Measurements from ENCODE around the gene NRG3. TPM values are rescaled to one million over a fixed set of nuclear protein-coding genes. Genes with fewer than 3 reads are reported as not detected.

Gene NRG3
- total RNA-seq, 2 donors from 2014 or later = 0.97 TPM; not detected in 1

- WGBS = 58% methylated on average over 2 of the region's 2 CpGs
These were observed 27.3 kb upstream of the NRG3 start for GRCh38 chr10:81847675-81848074.

GRCh38 chr10:81848514-81848913 is 26.5 kb upstream of the NRG3 start:
- no peaks in the 10 kb centered on the region for H3K9me3 ChIP-seq
- no peak overlapping the region for H3K27ac ChIP-seq
- 25% methylated on average over 4 of the region's 4 CpGs for WGBS
- no peak overlapping the region for H3K4me3 ChIP-seq
- H3K4me1 ChIP-seq (replicated peaks) = no peaks in the 10 kb centered on the region
- H3K27me3 ChIP-seq (replicated peaks; ENCODE audit: insufficient read depth) = no peaks in the 10 kb centered on the region
- DNase-seq (ENCODE audit: low spot score) = no peak
- no peaks in the 10 kb centered on the region for H3K36me3 ChIP-seq
- intact Hi-C loops (cut with DNase I) = no loop called here
- TF ChIP-seq POLR2A (IDR thresholded peaks at IDR 0.05) (no peak), POLR2AphosphoS5 (IDR thresholded peaks at IDR 0.05) (no peak)
- TF ChIP-seq, protein P1, sequence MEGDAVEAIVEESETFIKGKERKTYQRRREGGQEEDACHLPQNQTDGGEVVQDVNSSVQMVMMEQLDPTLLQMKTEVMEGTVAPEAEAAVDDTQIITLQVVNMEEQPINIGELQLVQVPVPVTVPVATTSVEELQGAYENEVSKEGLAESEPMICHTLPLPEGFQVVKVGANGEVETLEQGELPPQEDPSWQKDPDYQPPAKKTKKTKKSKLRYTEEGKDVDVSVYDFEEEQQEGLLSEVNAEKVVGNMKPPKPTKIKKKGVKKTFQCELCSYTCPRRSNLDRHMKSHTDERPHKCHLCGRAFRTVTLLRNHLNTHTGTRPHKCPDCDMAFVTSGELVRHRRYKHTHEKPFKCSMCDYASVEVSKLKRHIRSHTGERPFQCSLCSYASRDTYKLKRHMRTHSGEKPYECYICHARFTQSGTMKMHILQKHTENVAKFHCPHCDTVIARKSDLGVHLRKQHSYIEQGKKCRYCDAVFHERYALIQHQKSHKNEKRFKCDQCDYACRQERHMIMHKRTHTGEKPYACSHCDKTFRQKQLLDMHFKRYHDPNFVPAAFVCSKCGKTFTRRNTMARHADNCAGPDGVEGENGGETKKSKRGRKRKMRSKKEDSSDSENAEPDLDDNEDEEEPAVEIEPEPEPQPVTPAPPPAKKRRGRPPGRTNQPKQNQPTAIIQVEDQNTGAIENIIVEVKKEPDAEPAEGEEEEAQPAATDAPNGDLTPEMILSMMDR (IDR thresholded peaks at IDR 0.05) = no peak

More at GRCh38 chr10:81847675-81848074, 27.3 kb upstream of the NRG3 start:
- intact Hi-C loops (cut with DNase I) = no loop called here
- no peak overlapping the region for H3K4me3 ChIP-seq
- H3K36me3 ChIP-seq = no peaks in the 10 kb centered on the region
- H3K27me3 ChIP-seq (replicated peaks; ENCODE audit: insufficient read depth) = no peaks in the 10 kb centered on the region
- no peaks in the 10 kb centered on the region for H3K9me3 ChIP-seq
- no peaks in the 10 kb centered on the region for H3K4me1 ChIP-seq (replicated peaks)
- DNase-seq (ENCODE audit: low spot score) = no peak
- H3K27ac ChIP-seq = no peak overlapping the region
- TF ChIP-seq POLR2AphosphoS5 (IDR thresholded peaks at IDR 0.05) (no peak), POLR2A (IDR thresholded peaks at IDR 0.05) (no peak)

- TF ChIP-seq POLR2A (IDR thresholded peaks at IDR 0.05) (no peak), POLR2AphosphoS5 (IDR thresholded peaks at IDR 0.05) (no peak)
- TF ChIP-seq, protein P1 (IDR thresholded peaks at IDR 0.05) = no peak
- H3K4me1 ChIP-seq (replicated peaks) = no peaks in the 10 kb centered on the region
- no peak overlapping the region for H3K27ac ChIP-seq
- intact Hi-C loops (cut with DNase I) = no loop called here
- H3K27me3 ChIP-seq (replicated peaks; ENCODE audit: insufficient read depth) = no peaks in the 10 kb centered on the region
- WGBS = 78% methylated on average over 5 of the region's 5 CpGs
- no peak for DNase-seq (ENCODE audit: low spot score)
- H3K36me3 ChIP-seq = no peaks in the 10 kb centered on the region
- no peak overlapping the region for H3K4me3 ChIP-seq
- no peaks in the 10 kb centered on the region for H3K9me3 ChIP-seq
These were observed 26.1 kb upstream of the NRG3 start for GRCh38 chr10:81848931-81849330.

DNA sequence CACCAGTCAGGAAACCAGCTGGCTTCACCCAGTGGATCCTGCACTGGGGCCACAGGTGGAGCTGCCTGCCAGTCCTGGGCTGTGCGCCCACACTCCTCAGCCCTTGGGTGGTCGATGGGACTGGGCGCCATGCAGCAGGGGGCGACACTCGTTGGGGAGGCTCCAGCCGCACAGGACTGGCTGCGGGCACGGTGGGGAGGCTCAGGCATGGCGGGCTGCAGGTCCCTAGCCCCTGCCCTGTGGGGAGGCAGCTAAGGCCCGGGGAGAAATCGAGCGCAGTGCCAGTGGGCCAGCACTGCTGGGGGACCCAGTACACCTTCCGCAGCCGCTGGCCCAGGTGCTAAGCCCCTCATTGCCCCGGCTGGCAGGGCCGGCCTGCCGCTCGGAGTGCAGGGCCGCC is 12.4 kb upstream of the NRG3 start:
- WGBS = 97% methylated on average over 18 of the region's 19 CpGs
- Histone ChIP-seq H3K27ac (no peak overlapping the region), H3K4me3 (no peak overlapping the region), H3K9me3 (no peaks in the 10 kb centered on the region), H3K36me3 (no peaks in the 10 kb centered on the region), H3K27me3 (replicated peaks; ENCODE audit: insufficient read depth) (no peaks in the 10 kb centered on the region), H3K4me1 (replicated peaks) (no peaks in the 10 kb centered on the region)
- no peak for DNase-seq (ENCODE audit: low spot score)
- TF ChIP-seq, protein P1 (IDR thresholded peaks at IDR 0.05) = no peak
- TF ChIP-seq POLR2A (IDR thresholded peaks at IDR 0.05) (no peak), POLR2AphosphoS5 (IDR thresholded peaks at IDR 0.05) (no peak)
- intact Hi-C loops (cut with DNase I) = no loop called here

DNA sequence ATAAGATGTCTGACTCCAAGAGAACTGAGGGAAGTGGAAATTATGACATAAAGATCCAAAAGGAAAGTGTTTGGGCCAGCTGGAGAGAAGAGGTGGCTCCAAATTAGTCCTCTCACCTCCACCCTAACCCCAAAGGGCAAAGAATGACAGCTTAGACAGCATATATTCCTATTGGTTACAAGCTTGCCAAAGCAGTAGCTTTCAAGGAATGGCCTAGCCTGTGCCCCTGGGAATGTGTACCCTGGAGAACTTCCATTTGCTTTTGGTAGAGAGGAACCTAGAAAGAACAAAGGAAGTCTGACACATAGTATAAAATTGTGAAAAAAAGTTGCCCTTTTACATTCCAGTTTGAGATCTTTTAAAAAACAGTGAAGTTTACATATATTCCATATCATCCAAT is 11.2 kb upstream of the NRG3 start:
- intact Hi-C loops (cut with DNase I) = no loop called here
- H3K4me1 ChIP-seq (replicated peaks) = no peaks in the 10 kb centered on the region
- no peak overlapping the region for H3K4me3 ChIP-seq
- no peaks in the 10 kb centered on the region for H3K27me3 ChIP-seq (replicated peaks; ENCODE audit: insufficient read depth)
- no peak for DNase-seq (ENCODE audit: low spot score)
- H3K27ac ChIP-seq = no peak overlapping the region
- H3K36me3 ChIP-seq = no peaks in the 10 kb centered on the region
- no peak for TF ChIP-seq POLR2A (IDR thresholded peaks at IDR 0.05)
- TF ChIP-seq, protein P1 (IDR thresholded peaks at IDR 0.05) = no peak
- no peak for TF ChIP-seq POLR2AphosphoS5 (IDR thresholded peaks at IDR 0.05)
- H3K9me3 ChIP-seq = no peaks in the 10 kb centered on the region

Measured in prostate gland (tissue), 2 donors.